Measurements from ENCODE around the gene RFT1.
"Not testable (repeated sequence)": the region's sequence is repeated elsewhere in the genome, so short reads cannot be mapped to it uniquely, and the experiment has no call there.

- TF ChIP-seq EZH2 (IDR thresholded peaks at IDR 0.05); POLR2AphosphoS5 (IDR thresholded peaks at IDR 0.05; ENCODE audit: borderline replicate concordance, low read depth, low read length): not testable (repeated sequence)
Observed at GRCh38 chr3:53054233-53054632, 76.0 kb downstream of the RFT1 start.
